CD4-positive, alpha-beta T cell treated with Interleukin-15 for 4 hours (primary cell): Measurements from ENCODE around the gene CCDC66.
"Not testable (repeated sequence)": the region's sequence is repeated elsewhere in the genome, so short reads cannot be mapped to it uniquely, and the experiment has no call there.

Experiments
- DNase-seq: peaks from one replicate; pipeline ENCODE4 v3.0.0-alpha.2; 2020; ENCODE audit warnings: low spot score

Gene CCDC66

DNA sequence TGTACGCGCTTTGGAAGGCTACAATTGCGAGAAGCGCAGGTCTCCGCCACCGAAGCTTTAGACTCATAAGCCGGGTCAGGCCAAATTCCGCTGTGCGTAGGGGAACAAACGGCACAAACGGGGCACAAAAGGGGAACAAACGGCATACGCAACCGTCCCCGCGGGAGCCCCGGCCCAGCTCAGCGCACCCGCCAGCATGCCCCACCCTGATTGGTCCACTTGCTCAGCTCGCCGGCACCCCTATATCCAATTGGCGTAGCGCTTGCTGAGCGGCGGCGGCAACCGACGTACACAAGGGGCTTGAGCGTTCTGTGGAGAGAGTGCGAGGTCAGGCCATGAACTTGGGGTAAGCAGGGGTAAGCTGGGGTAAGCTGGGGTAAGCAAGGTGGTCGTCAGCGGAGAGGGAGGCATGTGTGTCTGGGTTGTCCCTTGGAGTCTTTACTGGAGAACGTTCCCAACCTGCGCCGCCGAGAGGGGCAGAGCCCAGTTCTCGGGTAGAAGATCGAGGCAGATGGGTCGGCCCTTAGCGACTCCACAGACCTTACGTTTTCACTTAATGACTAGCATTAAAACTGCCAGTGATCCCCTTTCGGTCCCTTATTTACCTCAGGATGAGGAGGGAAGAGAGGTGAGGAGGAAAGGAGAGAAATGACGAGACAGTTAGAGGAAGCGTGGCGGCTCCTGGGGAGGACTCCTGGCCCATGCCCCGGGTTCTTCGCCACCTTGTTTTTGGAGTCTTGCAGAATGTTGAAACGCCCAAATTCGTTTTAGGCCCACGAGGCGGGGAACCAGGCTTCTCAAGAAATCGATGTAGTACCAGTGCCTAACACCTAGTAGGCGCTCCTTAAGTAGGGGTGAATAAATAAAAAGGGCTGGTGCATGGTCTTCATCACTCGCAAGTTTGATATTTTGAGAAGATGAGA is at the start of gene CCDC66:
Gene CCDC66, plus strand, starts transcription at position 268 of the 923 bp plus-strand sequence. Its CDS starts 68 bp downstream, at position 336.
- DNase-seq = peak; percentile 95

GRCh38 chr3:56519641-56520040 is 37.3 kb upstream of the CCDC66 start:
- DNase-seq = no peak

GRCh38 chr3:56522374-56522773 is 34.6 kb upstream of the CCDC66 start:
- no peak for DNase-seq

- DNase-seq = no peak
These were observed 31.7 kb upstream of the CCDC66 start for GRCh38 chr3:56525291-56525690.

- no peak for DNase-seq
These were observed 20.2 kb upstream of the CCDC66 start for GRCh38 chr3:56536735-56537134.

GRCh38 chr3:56547486-56547885 is 9.5 kb upstream of the CCDC66 start:
- no peak for DNase-seq

DNA sequence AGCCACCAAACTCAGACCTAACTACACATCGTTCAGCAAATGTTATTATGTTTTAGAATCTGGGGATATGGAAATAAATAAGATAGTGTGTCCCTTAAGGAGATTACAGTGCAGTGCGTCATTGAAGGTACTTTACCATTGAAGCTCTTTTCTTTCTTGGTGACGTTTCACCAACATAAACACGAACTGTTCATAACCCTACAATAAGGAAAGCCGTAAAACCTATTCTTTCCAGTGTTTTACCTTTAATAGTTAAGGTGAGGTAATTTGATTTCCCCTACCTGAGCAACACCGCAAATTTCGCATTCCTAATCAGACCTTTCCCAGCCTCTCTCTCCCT is 826 bp downstream of the CCDC66 start:
- DNase-seq = no peak

GRCh38 chr3:56573501-56573900 is 16.5 kb downstream of the CCDC66 start:
- no peak for DNase-seq

DNA sequence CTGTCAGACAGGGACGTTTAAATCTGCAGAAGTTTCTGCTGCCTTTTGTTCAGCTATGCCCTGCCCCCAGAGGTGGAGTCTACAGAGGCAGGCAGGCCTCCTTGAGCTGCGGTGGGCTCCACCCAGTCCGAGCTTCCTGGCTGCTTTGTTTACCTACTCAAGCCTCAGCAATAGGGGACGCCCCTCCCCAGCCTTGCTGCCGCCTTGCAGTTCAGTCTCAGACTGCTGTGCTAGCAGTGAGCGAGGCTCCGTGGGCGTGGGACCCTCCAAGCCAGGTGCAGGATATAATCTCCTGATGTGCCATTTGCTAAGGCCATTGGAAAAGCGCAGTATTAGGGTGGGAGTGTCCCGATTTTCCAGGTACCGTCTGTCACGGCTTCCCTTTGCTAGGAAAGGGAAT is 25.0 kb downstream of the CCDC66 start:
- not testable (repeated sequence) for DNase-seq

DNA sequence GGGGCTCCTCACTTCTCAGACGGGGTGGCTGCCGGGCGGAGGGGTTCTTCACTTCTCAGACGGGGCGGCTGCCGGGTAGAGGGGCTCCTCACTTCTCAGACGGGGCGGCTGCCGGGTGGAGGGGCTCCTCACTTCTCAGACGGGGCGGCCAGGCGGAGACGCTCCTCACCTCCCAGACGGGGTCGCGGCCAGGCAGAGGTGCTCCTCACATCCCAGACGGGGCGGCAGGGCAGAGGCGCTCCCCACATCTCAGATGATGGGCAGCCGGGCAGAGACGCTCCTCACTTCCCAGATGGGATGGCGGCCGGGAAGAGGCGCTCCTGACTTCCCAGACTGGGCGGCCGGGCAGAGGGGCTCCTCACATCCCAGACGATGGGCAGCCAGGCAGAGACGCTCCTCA is 27.3 kb downstream of the CCDC66 start:
- DNase-seq = not testable (repeated sequence)

DNA sequence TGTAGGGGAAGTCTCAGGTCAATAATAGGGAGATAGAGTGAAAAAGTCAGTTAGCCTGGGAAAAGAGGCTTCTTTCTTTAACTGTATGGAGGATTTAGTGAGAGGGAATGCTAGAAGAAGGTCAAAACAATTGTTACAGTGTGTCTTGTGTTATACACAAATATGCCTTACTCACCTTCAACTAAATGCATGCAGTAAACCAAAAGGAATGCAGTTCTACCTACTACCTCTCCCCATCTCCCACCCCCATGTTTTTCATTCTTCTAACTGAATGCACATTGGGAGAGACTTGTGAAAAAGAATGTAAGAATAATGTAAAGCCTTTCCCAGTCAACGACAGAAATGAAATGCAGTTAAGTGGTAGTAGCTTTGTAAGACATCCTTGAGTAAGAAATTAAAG is 33.8 kb downstream of the CCDC66 start:
- no peak for DNase-seq

DNA sequence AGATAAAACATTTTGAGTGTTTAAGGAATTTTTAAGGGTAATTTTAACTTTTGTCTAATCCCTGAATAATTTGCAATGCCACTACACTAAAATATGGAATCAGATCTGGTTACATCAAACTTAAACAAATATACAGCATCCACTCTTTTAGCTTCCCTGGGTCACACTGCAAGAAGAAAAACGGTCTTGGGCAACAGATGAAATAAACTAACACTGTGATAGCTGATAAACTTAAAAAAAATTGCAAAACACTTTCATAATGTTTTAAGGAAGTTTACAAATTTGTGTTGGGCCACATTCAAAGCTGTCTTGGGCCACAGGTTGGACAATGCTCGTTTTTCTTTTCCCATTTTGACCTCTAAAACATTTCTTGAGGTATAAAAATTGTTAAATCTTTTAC is 34.3 kb downstream of the CCDC66 start:
- no peak for DNase-seq

- peak; percentile 72 for DNase-seq
These were observed 36.6 kb downstream of the CCDC66 start for GRCh38 chr3:56593455-56594158.

DNA sequence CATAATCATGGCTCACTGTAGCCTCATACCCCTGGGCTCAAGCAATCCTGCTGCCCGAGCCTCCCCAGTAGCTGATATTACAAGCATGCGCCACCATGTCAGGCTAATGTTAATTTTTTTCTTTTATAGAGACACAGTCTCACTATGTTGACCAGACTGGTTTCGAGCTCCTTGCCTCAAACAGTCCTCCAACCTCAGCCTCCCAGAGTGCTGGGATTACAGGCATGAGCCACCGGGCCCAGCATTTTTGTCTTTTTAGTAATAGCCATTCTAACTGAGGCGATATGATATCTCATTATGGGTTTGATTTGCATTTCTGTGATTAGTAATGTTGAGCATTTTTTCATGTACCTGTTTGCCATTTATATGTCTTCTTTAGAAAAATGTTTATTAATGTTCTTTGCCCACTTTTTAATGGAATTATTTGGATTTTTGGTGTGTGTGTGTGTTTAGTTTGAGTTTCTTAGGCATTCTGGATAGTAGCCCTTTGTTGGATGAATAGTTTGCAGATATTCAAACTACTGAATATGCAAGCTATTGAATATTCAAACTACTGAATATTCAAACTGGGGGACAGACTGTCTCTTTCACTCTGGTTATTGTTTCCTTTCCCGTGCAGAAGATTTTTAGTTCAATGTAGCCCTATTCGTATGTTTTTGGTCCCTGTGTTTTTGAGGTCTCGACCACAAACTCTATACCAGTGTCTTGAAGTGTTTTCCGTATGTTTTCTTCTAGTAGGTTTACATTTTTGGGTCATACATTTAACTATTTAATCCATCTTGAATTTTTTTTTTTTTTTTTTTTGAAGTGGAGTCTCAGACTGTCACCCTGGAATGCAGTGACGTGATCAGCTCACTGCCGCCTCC is 39.2 kb downstream of the CCDC66 start:
- no peak for DNase-seq

DNA sequence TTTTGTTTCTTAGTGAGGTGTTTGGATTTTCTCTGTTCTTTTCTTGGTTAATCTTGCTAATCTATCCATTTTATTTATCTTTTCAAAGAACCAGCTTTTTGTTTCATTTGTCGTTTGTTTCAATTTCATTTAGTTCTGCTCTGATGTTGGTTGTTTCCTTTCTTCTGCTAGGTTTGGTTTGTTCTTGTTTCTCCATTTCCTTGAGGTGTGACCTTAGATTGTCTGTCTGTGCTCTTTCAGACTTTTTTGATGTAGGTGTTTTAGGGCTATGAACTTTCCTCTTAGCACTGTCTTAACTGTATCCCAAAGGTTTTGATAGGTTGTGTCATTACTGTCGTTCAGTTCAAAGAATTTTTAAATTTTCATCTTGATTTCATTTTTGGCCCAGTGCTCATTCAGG is 51.5 kb downstream of the CCDC66 start:
- peak; percentile 6 for DNase-seq

GRCh38 chr3:56610669-56611335 is 53.8 kb downstream of the CCDC66 start:
- DNase-seq = no peak

- no peak for DNase-seq
These were observed 54.4 kb downstream of the CCDC66 start for GRCh38 chr3:56611364-56611763.

GRCh38 chr3:56612146-56612545 is 55.2 kb downstream of the CCDC66 start:
- DNase-seq = no peak

DNA sequence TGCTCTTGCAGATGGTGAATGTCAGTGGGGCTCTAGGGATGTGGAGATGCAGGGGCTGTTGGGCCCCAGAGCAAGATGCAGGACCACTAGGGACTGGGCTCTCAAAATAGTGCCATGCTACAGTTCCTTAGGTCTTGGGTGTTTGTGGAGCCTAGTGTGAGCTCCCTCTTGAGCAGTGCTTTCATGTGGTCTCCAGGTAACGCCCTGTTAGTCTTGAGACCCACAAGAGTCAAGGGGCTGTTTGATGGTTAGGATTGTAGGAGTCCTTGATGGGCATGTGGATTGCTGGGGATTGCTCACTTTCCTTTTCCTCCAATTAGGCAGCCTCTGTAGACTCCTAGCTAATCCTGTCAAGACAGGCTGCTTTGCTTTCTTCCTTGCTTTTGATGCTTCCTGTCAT is 56.0 kb downstream of the CCDC66 start:
- no peak for DNase-seq

DNA sequence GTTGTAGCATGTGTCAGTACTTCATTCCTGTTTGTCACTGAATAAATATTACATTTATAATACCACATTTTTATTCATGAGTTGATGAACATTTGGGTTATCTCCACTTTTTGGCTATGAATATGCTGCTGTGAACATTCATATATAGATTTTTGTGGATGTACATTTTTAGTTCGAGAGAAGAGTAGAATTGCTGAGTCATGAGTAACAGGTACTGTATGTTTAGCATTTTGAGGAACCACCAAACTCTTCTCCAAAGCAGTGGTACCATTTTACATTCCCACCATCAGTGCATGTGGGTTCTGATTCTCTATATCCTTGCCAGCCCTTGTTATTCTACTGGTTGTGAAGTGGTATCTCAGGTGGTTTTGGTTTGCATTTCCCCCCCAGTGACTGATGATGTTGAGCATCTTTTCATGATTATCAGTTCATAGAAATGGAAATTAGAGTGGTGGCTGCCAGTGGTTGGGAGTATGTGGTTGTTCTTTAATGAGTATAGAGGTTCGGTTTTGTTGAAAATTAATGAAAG is 59.6 kb downstream of the CCDC66 start:
- no peak for DNase-seq

DNA sequence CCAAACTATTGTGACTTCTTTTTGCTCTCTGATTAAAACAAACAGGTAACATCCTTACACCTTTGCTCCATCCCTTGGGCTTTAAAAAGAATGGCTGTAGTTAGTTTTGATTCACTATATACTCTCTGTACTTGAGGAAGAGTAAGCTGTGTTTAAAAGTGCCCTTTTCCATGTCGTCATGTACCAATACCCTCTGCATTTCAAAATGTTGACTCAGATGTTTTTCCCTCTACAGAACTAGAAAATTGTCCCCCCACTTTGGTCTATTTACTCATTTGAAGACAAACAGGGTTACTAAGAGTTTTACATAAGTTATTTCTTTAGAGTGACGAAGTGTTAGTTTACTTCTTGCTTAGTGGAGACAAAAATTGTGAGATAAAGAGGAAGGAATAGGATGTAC is 63.4 kb downstream of the CCDC66 start:
- no peak for DNase-seq

- no peak for DNase-seq
These were observed 64.7 kb downstream of the CCDC66 start for GRCh38 chr3:56621681-56622080.
